Measurements from ENCODE around the gene UBR4. TPM values are rescaled to one million over a fixed set of nuclear protein-coding genes. Genes with fewer than 3 reads are reported as not detected.

The UBR4 gene
- total RNA-seq, 4 donors from 2014 or later, result 140 to 418 (median 223) TPM

DNA sequence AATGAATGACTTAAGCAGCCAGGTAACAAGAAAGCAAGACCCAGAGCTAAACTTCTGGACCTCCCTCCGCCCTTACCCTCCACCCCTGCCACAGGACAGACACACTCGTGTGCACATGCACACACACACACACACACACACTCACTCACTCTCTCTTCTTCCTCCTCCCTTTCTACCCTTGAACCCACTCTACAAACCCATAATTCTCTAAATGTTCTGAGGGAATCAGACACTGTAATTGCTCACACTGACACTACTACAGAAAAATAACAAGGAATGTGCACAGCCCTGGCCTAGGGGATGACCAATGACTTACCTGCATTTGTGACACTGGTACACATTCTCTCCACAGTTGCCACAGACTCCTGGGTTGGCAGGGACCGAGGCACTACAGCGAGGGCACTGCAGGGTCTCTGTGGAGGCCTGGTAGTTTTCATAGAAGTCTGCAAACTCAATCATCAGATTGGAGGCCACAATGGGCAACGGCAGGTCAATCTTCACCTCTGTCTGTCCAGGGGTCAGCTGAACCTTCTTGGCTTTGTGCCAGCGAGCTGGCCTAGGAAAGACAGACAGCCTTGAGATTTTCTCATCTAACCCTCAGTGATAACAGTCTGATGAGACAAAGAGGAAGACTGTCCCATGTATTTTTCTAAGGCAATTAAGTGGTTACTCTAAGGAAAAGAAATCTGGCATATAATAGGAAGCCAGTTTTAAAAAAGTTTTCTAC is 94.8 kb downstream of the UBR4 start:
- Histone ChIP-seq H3K36me3 (peaks cover 2 to 95% (median 50%) of the 10 kb centered on the region in 4 donors), H3K27me3 (no peaks in the 10 kb centered on the region), H3K4me3 (no peak overlapping the region), H3K4me1 (no peaks in the 10 kb centered on the region), H3K9me3 (no peaks in the 10 kb centered on the region), H3K27ac (no peak overlapping the region)
- intact Hi-C loops (cut with DNase I; ENCODE audit: low total_unique reads), result no loop called here
- in situ Hi-C loops (cut with MboI; ENCODE audit: low pct_ligation_motif_present in 1 of 4, low pct_unique_long_range_greater_than_20kb in 1 of 4, low sequenced_read_pairs in 3 of 4), result no loop called here
- WGBS, 2 donors (ENCODE audit: low coverage in 1 of 2), result 81 to 90% methylated on average over 2 to 6 of the region's 6 CpGs
- no peak for DNase-seq
- TF ChIP-seq POLR2A (IDR thresholded peaks at IDR 0.05) (no peak), POLR2AphosphoS5 (IDR thresholded peaks at IDR 0.05) (no peak), EP300 (IDR thresholded peaks at IDR 0.05; ENCODE audit: low read depth) (no peak)
- TF ChIP-seq, protein P1, sequence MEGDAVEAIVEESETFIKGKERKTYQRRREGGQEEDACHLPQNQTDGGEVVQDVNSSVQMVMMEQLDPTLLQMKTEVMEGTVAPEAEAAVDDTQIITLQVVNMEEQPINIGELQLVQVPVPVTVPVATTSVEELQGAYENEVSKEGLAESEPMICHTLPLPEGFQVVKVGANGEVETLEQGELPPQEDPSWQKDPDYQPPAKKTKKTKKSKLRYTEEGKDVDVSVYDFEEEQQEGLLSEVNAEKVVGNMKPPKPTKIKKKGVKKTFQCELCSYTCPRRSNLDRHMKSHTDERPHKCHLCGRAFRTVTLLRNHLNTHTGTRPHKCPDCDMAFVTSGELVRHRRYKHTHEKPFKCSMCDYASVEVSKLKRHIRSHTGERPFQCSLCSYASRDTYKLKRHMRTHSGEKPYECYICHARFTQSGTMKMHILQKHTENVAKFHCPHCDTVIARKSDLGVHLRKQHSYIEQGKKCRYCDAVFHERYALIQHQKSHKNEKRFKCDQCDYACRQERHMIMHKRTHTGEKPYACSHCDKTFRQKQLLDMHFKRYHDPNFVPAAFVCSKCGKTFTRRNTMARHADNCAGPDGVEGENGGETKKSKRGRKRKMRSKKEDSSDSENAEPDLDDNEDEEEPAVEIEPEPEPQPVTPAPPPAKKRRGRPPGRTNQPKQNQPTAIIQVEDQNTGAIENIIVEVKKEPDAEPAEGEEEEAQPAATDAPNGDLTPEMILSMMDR (IDR thresholded peaks at IDR 0.05), result no peak

DNA sequence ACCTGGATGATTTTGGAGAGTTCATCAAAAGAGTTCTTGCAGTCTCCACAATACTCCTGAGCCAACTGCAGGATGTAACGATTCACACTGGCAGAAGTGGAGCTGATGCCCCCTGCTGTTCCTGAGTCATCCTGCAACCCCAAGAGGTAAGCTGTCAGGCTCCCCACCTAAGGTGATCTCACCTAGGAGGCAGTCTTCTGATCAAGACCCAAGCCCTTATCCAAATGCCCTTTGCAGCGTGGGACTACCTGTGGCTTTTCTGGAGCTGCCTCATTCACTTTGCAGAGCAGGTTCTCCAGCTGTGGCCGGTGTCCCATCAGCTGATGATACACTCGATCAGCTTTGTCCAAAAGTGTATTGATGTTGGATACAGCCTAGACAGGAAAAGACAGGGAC is 96.4 kb downstream of the UBR4 start:
- peak; percentile 37 for DNase-seq
- in situ Hi-C loops (cut with MboI; ENCODE audit: low pct_ligation_motif_present in 1 of 4, low pct_unique_long_range_greater_than_20kb in 1 of 4, low sequenced_read_pairs in 3 of 4), result no loop called here
- intact Hi-C loops (cut with DNase I; ENCODE audit: low total_unique reads), result no loop called here
- Histone ChIP-seq H3K27ac (no peak overlapping the region), H3K27me3 (no peaks in the 10 kb centered on the region), H3K36me3 (peaks cover 0 to 94% (median 50%) of the 10 kb centered on the region in 4 donors), H3K4me1 (no peaks in the 10 kb centered on the region), H3K4me3 (no peak overlapping the region), H3K9me3 (no peaks in the 10 kb centered on the region)
- TF ChIP-seq POLR2A (IDR thresholded peaks at IDR 0.05), result no peak
- TF ChIP-seq, protein P1 (IDR thresholded peaks at IDR 0.05), result peak in 4 of 5 experiments; percentile 39 to 49 (median 44)
- WGBS, 2 donors (ENCODE audit: low coverage in 1 of 2), result 77% methylated on average over 4 of the region's 4 CpGs; no CpG with 5 or more reads in 1 of the 2 donors

DNA sequence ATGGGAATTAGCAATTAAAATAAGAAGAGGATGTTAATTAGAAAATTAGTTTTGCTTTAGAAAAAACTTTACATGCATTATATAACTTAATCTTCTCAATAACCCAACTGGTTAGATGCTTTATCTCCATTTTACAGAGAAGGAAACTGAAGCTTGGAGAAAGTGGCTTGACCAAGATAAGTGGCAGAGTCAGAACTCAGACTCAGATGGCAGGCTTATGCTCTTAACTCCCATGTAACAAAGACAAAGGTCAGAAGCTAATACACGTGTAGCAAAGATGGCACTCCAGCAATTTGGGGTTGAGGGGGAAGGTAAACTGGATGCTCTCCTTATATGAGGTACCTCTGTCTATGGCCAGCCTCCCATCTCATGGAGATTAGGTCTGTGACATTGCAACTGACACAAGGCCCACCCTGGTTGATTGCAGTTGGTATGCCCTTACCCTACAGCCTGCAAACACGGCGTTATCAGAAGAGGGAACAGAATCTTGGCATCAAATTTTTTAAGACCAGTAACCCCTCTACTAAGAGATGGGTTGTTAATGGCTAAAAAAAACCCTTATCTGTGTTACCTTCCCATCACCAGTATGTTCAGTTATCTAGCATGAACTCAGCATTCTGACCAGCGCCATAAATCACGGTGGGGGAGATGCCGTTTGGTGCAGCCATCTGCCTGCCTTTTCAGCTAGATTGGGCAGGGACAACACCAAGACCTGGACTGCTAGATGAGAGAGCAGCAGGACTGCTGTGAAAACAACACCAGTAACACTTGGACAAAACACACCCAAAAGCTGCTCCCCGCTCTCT is 97.0 kb downstream of the UBR4 start:
- peaks cover 0 to 95% (median 50%) of the 10 kb centered on the region in 4 donors for H3K36me3 ChIP-seq
- no peak overlapping the region for H3K27ac ChIP-seq
- no peak overlapping the region for H3K4me3 ChIP-seq
- in situ Hi-C loops (cut with MboI; ENCODE audit: low pct_ligation_motif_present in 1 of 4, low pct_unique_long_range_greater_than_20kb in 1 of 4, low sequenced_read_pairs in 3 of 4) (no loop called here), intact Hi-C loops (cut with DNase I; ENCODE audit: low total_unique reads) (no loop called here)
- WGBS, 2 donors (ENCODE audit: low coverage in 1 of 2), result 76 to 86% methylated on average over 4 to 7 of the region's 7 CpGs
- H3K27me3 ChIP-seq, result no peaks in the 10 kb centered on the region
- TF ChIP-seq EP300 (IDR thresholded peaks at IDR 0.05; ENCODE audit: low read depth) (no peak), POLR2A (IDR thresholded peaks at IDR 0.05) (no peak), POLR2AphosphoS5 (IDR thresholded peaks at IDR 0.05) (no peak)
- TF ChIP-seq, protein P1 (IDR thresholded peaks at IDR 0.05), result no peak
- no peak for DNase-seq
- H3K4me1 ChIP-seq, result no peaks in the 10 kb centered on the region
- H3K9me3 ChIP-seq, result no peaks in the 10 kb centered on the region

DNA sequence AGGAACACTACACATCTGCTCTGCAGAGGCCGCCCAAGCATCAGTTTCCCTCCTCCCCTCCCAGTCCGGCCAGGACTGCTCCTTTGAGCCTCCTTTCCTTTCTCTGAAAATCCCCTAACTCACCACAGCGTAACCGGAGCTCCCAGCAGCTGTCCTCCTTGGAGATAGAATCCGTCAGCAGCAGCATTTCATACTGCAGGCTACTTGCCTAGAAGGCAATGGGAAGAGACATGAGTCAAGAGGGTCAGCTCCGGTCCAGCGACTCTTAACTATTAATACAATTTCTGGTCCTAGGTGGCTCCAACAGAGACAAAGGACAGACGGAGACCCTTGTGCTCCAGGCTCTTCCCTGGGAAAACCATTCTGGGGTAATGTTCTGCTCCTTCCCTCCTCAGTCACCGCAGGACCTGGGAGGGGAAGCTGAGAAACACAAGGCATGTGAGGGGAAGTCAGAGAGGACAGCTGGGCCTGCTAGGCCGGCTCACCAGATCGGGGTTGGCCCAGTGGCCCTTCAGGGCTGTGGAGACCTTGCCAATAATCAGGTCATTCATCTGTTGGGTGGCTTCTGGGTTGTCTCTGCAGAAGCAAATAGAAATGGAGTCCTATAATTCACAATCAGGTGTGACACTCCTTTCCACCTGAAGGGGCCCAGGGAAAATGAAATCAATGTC is 99.7 kb downstream of the UBR4 start:
- TF ChIP-seq POLR2A (IDR thresholded peaks at IDR 0.05), result no peak
- TF ChIP-seq EP300 (IDR thresholded peaks at IDR 0.05; ENCODE audit: low read depth), result no peak
- TF ChIP-seq POLR2AphosphoS5 (IDR thresholded peaks at IDR 0.05), result no peak
- TF ChIP-seq, protein P1 (IDR thresholded peaks at IDR 0.05), result no peak
- DNase-seq, result no peak
- intact Hi-C loops (cut with DNase I; ENCODE audit: low total_unique reads) (no loop called here), in situ Hi-C loops (cut with MboI; ENCODE audit: low pct_ligation_motif_present in 1 of 4, low pct_unique_long_range_greater_than_20kb in 1 of 4, low sequenced_read_pairs in 3 of 4) (no loop called here)
- Histone ChIP-seq H3K4me3 (no peak overlapping the region), H3K36me3 (peaks cover 0 to 97% (median 47%) of the 10 kb centered on the region in 4 donors), H3K9me3 (no peaks in the 10 kb centered on the region), H3K4me1 (no peaks in the 10 kb centered on the region), H3K27me3 (no peaks in the 10 kb centered on the region), H3K27ac (no peak overlapping the region)
- 93 to 100% methylated on average over 4 to 11 of the region's 11 CpGs for WGBS, 2 donors (ENCODE audit: low coverage in 1 of 2)

All from transverse colon (tissue), 4 donors.